ENCODE measurements around the gene SNHG17. TPM values are rescaled to one million over a fixed set of nuclear protein-coding genes. Genes with fewer than 3 reads are reported as not detected.
A peak's percentile ranks its signal among the peaks of the same experiment; 100 is the strongest.
"Not testable (repeated sequence)": the region's sequence is repeated elsewhere in the genome, so short reads cannot be mapped to it uniquely, and the experiment has no call there.

Gene SNHG17
- 2.8 TPM for total RNA-seq

GRCh38 chr20:38434770-38435554 lies at the start of gene SNHG17:
Gene SNHG17 (minus strand): TSS chr20:38435328.
- DNase-seq: peak; percentile 82

- DNase-seq: no peak
Measured at GRCh38 chr20:38479596-38479995, 44.5 kb upstream of the SNHG17 start.

- DNase-seq: no peak
Measured at GRCh38 chr20:38477747-38478146, 42.6 kb upstream of the SNHG17 start.

- no peak for DNase-seq
Measured at GRCh38 chr20:38473367-38473795, 38.3 kb upstream of the SNHG17 start.

- DNase-seq: peak; percentile 94
Measured at GRCh38 chr20:38472513-38473366, 37.6 kb upstream of the SNHG17 start, which contains the start of gene RALGAPB. Gene RALGAPB (plus strand): TSS chr20:38472843. CDS start chr20:38488433, 15,590 bp downstream.

- no peak for DNase-seq
Measured at GRCh38 chr20:38471987-38472512, 36.9 kb upstream of the SNHG17 start.

GRCh38 chr20:38471245-38471644 lies 36.1 kb upstream of the SNHG17 start:
- DNase-seq: no peak

GRCh38 chr20:38466983-38467382 lies 31.9 kb upstream of the SNHG17 start:
- DNase-seq: no peak

- DNase-seq: no peak
Measured at GRCh38 chr20:38466171-38466570, 31.0 kb upstream of the SNHG17 start.

- not testable (repeated sequence) for DNase-seq
Measured at GRCh38 chr20:38461569-38461968, 26.4 kb upstream of the SNHG17 start.

- DNase-seq: not testable (repeated sequence)
Measured at GRCh38 chr20:38461167-38461566, 26.0 kb upstream of the SNHG17 start.

- not testable (repeated sequence) for DNase-seq
Measured at GRCh38 chr20:38460631-38461030, 25.5 kb upstream of the SNHG17 start.

- DNase-seq: no peak
Measured at GRCh38 chr20:38460040-38460623, 25.0 kb upstream of the SNHG17 start.

GRCh38 chr20:38458314-38458713 lies 23.2 kb upstream of the SNHG17 start:
- DNase-seq: no peak

- DNase-seq: no peak
Measured at GRCh38 chr20:38454556-38455473, 19.7 kb upstream of the SNHG17 start.

- no peak for DNase-seq
Measured at GRCh38 chr20:38453941-38454340, 18.8 kb upstream of the SNHG17 start.

GRCh38 chr20:38452880-38453624 lies 17.9 kb upstream of the SNHG17 start:
- no peak for DNase-seq

- DNase-seq: no peak
Measured at GRCh38 chr20:38450412-38450975, 15.4 kb upstream of the SNHG17 start.

- no peak for DNase-seq
Measured at GRCh38 chr20:38449046-38449445, 13.9 kb upstream of the SNHG17 start.

GRCh38 chr20:38447931-38448675 lies 13.0 kb upstream of the SNHG17 start:
- DNase-seq: no peak
